NCI-H146 treated with DMSO at 0.1 percent for 48 hours (cell line): Measurements from ENCODE around the gene FLT3.
"Not testable (repeated sequence)": the region's sequence is repeated elsewhere in the genome, so short reads cannot be mapped to it uniquely, and the experiment has no call there.

Source experiments
- DNase-seq: peaks from one replicate; lab custom pipeline; 2025; ENCODE audit not compliant: unreplicated experiment; lab: John Stamatoyannopoulos, UW

The FLT3 gene

DNA sequence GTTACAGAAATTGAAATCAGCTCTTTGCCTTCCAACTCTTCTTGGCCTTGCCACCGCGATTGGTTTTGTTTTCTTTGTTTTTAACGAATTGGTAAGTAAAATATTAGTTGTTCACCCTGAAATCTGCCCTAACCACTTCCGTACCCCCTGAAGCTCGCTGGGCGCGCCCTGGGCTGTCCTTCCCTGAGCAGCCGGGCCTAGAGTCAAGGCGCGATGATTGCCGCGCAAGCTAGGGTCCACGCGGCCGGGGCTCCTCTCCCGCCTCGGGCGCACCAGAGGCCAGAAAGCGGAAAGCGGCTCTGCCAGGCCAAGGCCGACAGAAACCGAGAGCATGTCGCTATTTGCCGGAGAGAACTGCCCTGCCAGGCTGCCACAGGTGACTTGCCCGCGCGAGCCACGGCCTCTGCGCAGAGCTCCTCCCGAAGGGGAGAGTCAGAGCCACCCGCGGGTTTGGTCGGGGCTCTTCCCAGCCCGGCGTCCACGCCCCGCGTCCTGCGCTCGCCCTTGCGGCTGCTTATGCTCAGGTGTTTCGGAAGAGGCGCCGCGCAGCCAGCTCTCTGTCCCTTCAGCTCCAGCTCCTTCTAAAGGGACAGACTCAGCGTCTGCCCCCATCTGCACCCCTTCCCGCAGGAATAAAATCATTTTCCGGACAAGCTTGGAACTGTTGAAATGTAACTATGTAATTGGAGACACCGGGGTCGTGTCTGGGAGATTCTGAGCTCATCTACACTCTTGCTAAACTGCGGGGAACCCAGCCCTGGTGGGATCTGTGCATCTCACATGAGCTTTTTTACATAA, 124.6 kb downstream of the FLT3 start:
- DNase-seq, result no peak

- no peak for DNase-seq
Observed at GRCh38 chr13:27973961-27974662, 126.3 kb downstream of the FLT3 start.

- DNase-seq, result no peak
Observed at GRCh38 chr13:27973291-27973690, 127.1 kb downstream of the FLT3 start.

DNA sequence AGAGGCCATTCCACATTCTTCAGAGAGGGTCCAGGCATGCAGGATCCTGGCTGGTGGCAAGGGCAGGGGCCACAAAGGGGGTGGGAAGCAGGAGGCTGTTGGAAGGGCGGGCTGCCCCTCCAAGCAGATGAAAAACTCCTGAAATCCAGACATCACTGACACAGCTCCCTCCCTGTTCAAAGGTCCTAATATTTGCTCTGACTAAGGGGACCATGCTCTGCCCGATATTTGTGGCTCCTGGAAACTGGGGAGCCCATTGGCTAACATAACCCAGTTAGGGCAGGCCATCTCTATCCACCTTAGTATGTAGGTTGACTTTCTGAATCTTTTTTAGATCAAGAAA, 127.9 kb downstream of the FLT3 start:
- DNase-seq, result no peak

- DNase-seq, result no peak
Observed at GRCh38 chr13:27971776-27972477, 128.4 kb downstream of the FLT3 start.

DNA sequence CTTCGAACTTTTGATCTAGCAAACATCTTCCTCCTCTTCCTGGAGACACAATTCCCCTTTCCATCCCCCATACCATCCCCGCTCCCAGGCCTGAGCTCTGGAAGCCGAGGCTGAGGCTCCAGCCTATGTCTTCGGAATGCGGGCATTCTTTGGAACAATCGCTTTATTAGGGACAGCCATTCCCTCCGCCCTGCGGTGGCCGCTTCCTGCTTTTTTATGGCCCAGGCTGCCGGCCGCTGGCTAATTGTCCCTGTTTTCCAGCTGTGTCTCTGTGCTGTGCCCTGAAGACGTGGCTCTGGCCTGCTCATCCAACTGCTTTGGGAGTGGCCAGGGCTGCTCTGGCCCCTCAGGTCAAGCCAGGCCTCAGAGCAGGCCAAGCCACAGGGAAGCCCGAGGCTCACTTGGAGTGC, 129.1 kb downstream of the FLT3 start:
- DNase-seq, result no peak

- DNase-seq, result no peak
Observed at GRCh38 chr13:27970382-27971235, 129.8 kb downstream of the FLT3 start.

GRCh38 chr13:27969866-27970229, 130.5 kb downstream of the FLT3 start:
- no peak for DNase-seq

DNA sequence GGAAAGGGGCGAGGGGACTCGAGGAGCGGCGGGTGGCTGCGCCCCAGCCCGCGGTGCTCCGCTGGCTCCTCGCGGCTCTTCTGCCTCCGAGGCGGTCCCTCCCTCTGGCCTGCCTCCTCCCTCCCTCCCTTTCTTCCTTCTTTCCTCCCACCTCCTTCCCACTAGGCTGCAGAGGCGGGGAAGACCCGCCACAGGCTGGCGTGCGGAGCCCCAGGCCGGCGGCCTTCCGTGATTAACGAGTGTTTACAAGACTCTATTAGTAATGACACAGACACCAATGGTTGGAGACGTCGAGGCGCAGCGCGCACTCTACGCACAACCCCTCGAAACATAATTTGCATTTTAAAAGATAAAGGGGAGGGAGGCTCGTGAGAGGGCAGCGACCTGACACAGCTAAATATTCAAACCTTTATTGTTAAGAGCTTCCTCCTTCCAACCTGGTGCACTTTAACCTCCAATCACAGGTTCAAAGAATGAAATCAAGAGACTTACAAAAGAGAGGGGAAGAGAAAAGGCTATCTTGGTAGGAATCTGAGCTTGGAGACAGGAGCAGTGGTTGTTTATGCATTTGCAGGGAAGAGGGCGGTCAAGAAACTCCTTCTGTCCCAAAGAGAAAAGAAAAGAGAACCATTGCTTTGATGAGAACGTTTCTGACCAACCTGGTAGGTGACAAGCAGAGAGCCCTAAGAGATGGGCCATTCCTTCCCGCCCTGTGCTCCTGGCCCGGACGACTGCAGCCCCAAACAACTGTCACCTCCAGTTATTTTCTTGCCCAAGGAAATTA, 131.1 kb downstream of the FLT3 start, which contains the start of gene CDX2:
Gene CDX2 (minus strand): TSS at position 234 of the 784 bp plus-strand sequence. CDS start 309 bp downstream, outside the sequence.
- no peak for DNase-seq

DNA sequence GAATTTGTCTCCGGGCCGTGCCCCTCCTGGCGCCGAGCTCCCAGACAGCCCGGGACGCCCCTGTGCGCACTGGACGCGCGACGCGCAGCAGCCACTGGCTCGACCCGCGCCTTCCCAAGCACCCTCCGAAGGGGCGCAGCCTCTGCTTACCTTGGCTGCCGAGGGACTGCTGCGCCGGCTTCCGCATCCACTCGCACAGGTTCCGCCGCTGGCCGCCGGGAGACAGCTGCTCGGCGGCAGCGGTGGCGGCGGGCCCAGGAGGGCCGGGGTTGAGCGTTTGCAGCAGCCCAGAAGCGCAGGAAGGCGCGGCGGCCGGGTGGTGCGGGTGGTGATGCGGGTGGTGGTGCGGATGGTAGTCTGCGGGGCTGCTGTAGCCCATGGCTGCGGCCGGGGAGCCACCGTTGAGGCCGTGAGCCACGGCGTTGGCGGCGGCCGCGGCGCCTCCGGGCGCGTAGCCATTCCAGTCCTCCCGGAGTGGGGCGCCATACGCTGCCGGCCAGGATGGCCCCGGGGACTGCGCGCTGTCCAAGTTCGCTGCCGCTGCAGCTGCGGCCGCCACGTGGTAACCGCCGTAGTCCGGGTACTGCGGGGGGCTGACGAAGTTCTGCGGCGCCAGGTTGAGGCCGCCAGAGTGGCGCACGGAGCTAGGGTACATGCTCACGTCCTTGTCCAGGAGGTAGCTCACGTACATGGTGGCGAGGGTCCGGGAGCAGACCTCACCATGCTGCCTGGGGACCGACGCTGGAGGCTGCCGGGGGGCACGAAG, 131.9 kb downstream of the FLT3 start:
- DNase-seq, result no peak

- DNase-seq, result no peak
Observed at GRCh38 chr13:27967736-27968315, 132.6 kb downstream of the FLT3 start.

GRCh38 chr13:27967203-27967735, 133.1 kb downstream of the FLT3 start:
- no peak for DNase-seq

DNA sequence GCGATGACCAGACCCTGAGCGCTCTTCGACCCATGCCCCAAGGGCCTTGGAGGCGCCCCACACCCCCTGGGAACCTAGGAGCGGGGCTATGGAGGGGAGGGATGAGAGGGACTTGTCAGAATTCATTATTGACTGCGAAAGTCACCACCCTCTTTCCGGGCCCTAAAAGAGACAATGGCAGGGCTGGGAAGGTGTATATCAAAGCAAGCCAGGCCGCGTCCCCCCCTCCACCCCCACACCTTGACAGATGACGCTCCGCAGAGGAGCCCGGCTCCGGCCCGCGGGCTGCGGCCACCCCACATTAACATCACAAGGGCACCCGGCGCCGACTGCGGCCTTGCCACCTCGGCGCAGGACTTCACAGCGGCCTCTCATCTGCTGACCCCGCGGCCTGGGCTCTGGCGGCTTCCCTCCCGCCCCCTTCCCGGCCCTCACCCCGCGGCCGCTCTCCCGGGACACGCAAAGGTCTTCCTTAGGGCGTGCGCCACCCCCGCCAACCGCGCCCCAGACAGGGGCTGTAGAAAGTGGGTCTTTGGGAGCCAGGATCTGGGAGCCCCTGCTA, 133.7 kb downstream of the FLT3 start:
- no peak for DNase-seq

GRCh38 chr13:27965740-27966640, 134.4 kb downstream of the FLT3 start:
- DNase-seq, result no peak

- DNase-seq, result no peak
Observed at GRCh38 chr13:27965343-27965739, 135.0 kb downstream of the FLT3 start.

DNA sequence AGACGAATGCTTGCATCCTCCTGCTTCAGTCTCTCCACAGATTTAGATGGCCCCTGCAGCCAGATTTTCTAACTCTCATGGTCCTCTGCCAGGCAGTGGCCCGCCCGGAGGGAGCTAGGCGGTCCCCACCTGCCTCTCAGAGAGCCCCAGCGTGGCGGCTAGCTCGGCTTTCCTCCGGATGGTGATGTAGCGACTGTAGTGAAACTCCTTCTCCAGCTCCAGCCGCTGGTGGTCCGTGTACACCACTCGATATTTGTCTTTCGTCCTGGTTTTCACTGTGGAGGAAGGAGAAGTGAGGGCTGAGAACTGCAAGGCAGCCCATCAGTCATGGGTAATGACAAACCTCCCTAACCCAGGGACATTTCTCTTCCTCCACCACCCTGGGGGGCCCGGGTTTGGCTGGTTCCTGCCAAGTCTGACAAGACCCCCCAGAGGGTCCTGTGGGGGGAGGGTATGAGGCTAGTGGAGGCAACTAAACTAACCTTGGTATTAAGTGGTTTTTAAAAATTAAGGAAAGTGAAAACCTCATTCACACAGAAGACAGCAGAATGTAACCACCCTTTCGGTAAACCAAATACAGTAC, 135.5 kb downstream of the FLT3 start:
- DNase-seq, result no peak

GRCh38 chr13:27964206-27964605, 136.2 kb downstream of the FLT3 start:
- not testable (repeated sequence) for DNase-seq
